ENCODE data around the gene SDR42E1. TPM values are rescaled to one million over a fixed set of nuclear protein-coding genes. Genes with fewer than 3 reads are reported as not detected.

Gene SDR42E1
- total and polyA plus RNA-seq, 2 donors (not counting 3 experiments of a cell fraction or from before 2014, with no cell fraction given): 0.08 TPM; not detected in 1

GRCh38 chr16:81975637-81976036 is 35.6 kb downstream of the SDR42E1 start:
- POLR2A ChIA-PET: no interaction called here
- H3K9ac ChIP-seq (replicated peaks; ENCODE audit: extremely low read depth, insufficient read depth, low read length): no peak overlapping the region
- intact Hi-C loops (cut with micrococcal nuclease): no loop called here
- FAIRE-seq (no peak), DNase-seq (ENCODE audit: low read depth, low spot score) (no peak)
- TF ChIP-seq MYC (IDR thresholded peaks at IDR 0.05; ENCODE audit: low read depth, low read length): no peak
- no peak for TF ChIP-seq POLR2AphosphoS5 (IDR thresholded peaks at IDR 0.05; ENCODE audit: insufficient read depth, low read depth, low read length)
- TF ChIP-seq JUN (IDR thresholded peaks at IDR 0.05; ENCODE audit: borderline replicate concordance, insufficient read depth, insufficient read length, low read depth): no peak
- no peak for TF ChIP-seq CTCF (IDR thresholded peaks at IDR 0.05; ENCODE audit: extremely low read depth in 1 of 2, insufficient read depth in 1 of 2, low read depth in 1 of 2, low read length in 2 of 2)
- TF ChIP-seq POLR2A (IDR thresholded peaks at IDR 0.05; ENCODE audit: low read depth, low read length): no peak
- TF ChIP-seq MAX (IDR thresholded peaks at IDR 0.05; ENCODE audit: insufficient read depth, insufficient read length): no peak
- TF ChIP-seq FOS (IDR thresholded peaks at IDR 0.05; ENCODE audit: borderline replicate concordance, insufficient read depth, low read length): no peak
- TF ChIP-seq GATA2 (IDR thresholded peaks at IDR 0.05; ENCODE audit: insufficient read depth, insufficient read length, low read depth, low read length): no peak
- CTCF ChIA-PET: interaction anchor here (0.8 to 1.1 kb wide), 2 partner anchors 16 to 86 kb away, joined by 3 read pairs; no protein-coding TSS in a partner anchor
- H3K27me3 ChIP-seq (ENCODE audit: control insufficient read depth in 2 of 2, insufficient read depth in 2 of 2, low read length in 2 of 2): peaks cover 0 to 2% of the 10 kb centered on the region in 2 experiments
- H3K9me1 ChIP-seq (replicated peaks; ENCODE audit: control insufficient read depth, extremely low read depth, insufficient read depth, low read length): no peaks in the 10 kb centered on the region
- H3K36me3 ChIP-seq (ENCODE audit: control insufficient read depth in 2 of 2, extremely low read depth in 1 of 2, insufficient read depth in 2 of 2, low read length in 2 of 2): no peaks in the 10 kb centered on the region
- no peak overlapping the region for H2AFZ ChIP-seq (ENCODE audit: low read depth, low read length)
- no TSS peak for BruUV-seq (replicated peaks)
- H3K4me3 ChIP-seq (replicated peaks in 1 of 3; ENCODE audit: insufficient read depth in 1 of 3, low read depth in 1 of 3, low read length in 3 of 3): no peak overlapping the region
- no peak overlapping the region for H3K27ac ChIP-seq (ENCODE audit: insufficient read depth, low read depth, low read length)
- H3K4me1 ChIP-seq (ENCODE audit: control insufficient read depth, extremely low read depth, insufficient read depth, low read length): no peaks in the 10 kb centered on the region
- H3K4me2 ChIP-seq (ENCODE audit: insufficient read depth, low read length): no peak overlapping the region
- dilution Hi-C loops (cut with MboI; ENCODE audit: extremely low pct_ligation_motif_present, low sequenced_read_pairs): no loop called here
- no peaks in the 10 kb centered on the region for H3K9me3 ChIP-seq (replicated peaks; ENCODE audit: control insufficient read depth, insufficient read depth, low read length)
- H3K79me2 ChIP-seq (ENCODE audit: control insufficient read depth, insufficient read depth, low read length): no peaks in the 10 kb centered on the region
- no peaks in the 10 kb centered on the region for H4K20me1 ChIP-seq (replicated peaks; ENCODE audit: control insufficient read depth, extremely low read depth, insufficient read depth, low read length)
